GM12878 (cell line): ENCODE results near the gene S100A6. TPM values are rescaled to one million over a fixed set of nuclear protein-coding genes. Genes with fewer than 3 reads are reported as not detected.

Experiments
- ATAC-seq: fragments of 200-7000 bp; cut with Tn5 transposase; 3 replicates; pipeline ENCODE4 v1.9.1; 2020; ENCODE audit warnings: mild to moderate bottlenecking, moderate library complexity
- BruUV-seq: library from RNA; stranded (reverse); fragments of 400-500 nt; replicated peaks from 2 replicates; lab custom pipeline; 2021; lab: Mats Ljungman, UMichigan
- CTCF ChIA-PET: fragments of 300-600 bp; sonication (Branson Sonifier 250); formaldehyde crosslinking; extraction: SDS; loops from one replicate; lab custom pipeline; 2021; ENCODE audit warnings: inconsistent platforms; lab: Yijun Ruan, JAX
- POLR2A ChIA-PET: fragments of 350-600 bp; formaldehyde crosslinking; extraction: SDS; loops from one replicate; lab custom pipeline; 2021; ENCODE audit warnings: inconsistent platforms; lab: Charles Lee
- RAD21 ChIA-PET: fragments of 300-600 bp; sonication (Branson Sonifier 250); formaldehyde crosslinking; loops from one replicate; lab custom pipeline; 2023; ENCODE audit warnings: antibody characterized with exemption; ENCODE audit not compliant: unreplicated experiment; lab: Charles Lee
- SMC1A ChIA-PET: fragments of 300-600 bp; sonication (Branson Sonifier 250); formaldehyde crosslinking; loops from one replicate; lab custom pipeline; 2023; ENCODE audit not compliant: unreplicated experiment, uncharacterized antibody; lab: Charles Lee
- DNase-seq: peaks from one replicate; pipeline ENCODE4 v3.0.0-alpha.2; 2011; ENCODE audit warnings: low read depth, low spot score
- FAIRE-seq: peaks from 3 replicates; lab custom pipeline; 2011; peaks lifted over from hg19 to GRCh38; lab: Jason Lieb, UNC
- H2AFZ ChIP-seq: 2 replicates; pipeline ENCODE4 v1.6.0; 2011; ENCODE audit warnings: low read depth, low read length, control low read depth; ENCODE audit not compliant: control insufficient read depth
- H3K27ac ChIP-seq: 2 replicates; pipeline ENCODE4 v1.5.1; 2011; ENCODE audit warnings: control low read depth; ENCODE audit not compliant: control insufficient read depth, insufficient read depth
- H3K27me3 ChIP-seq, 2 experiments: replicated peaks in 1 of 2; 2 replicates each; pipeline versions ENCODE4 v1.6.0 to v1.6.1; 2011; ENCODE audit warnings: low read length in 1 of 2; ENCODE audit not compliant: control insufficient read depth in 2 of 2, insufficient read depth in 2 of 2
- H3K36me3 ChIP-seq, 2 experiments: 2 replicates each; pipeline ENCODE4 v1.5.1; 2011; ENCODE audit warnings: low read length in 1 of 2; ENCODE audit not compliant: control insufficient read depth in 2 of 2, insufficient read depth in 2 of 2
- H3K4me1 ChIP-seq: 2 replicates; pipeline ENCODE4 v1.6.1; 2011; ENCODE audit warnings: mild to moderate bottlenecking, low read length, moderate library complexity, mixed read lengths; ENCODE audit not compliant: control insufficient read depth, insufficient read depth
- H3K4me2 ChIP-seq: 2 replicates; pipeline ENCODE4 v1.6.0; 2011; ENCODE audit warnings: control low read depth; ENCODE audit not compliant: control insufficient read depth, insufficient read depth
- H3K4me3 ChIP-seq: fragments of 200-600 bp; sonication (generic); 2 replicates; pipeline ENCODE4 v1.5.1; 2016
- H3K79me2 ChIP-seq: 2 replicates; pipeline ENCODE4 v1.6.0; 2011; ENCODE audit warnings: low read length; ENCODE audit not compliant: control insufficient read depth, insufficient read depth
- H3K9ac ChIP-seq: 2 replicates; pipeline ENCODE4 v1.8.0; 2011; ENCODE audit warnings: low read length, control low read depth, mixed read lengths; ENCODE audit not compliant: control insufficient read depth, insufficient read depth
- H3K9me3 ChIP-seq: replicated peaks from 3 replicates; pipeline ENCODE4 v1.5.1; 2011; ENCODE audit warnings: mild to moderate bottlenecking, low read length; ENCODE audit not compliant: control insufficient read depth, insufficient read depth
- H4K20me1 ChIP-seq: 2 replicates; pipeline ENCODE4 v1.6.0; 2011; ENCODE audit not compliant: control insufficient read depth, insufficient read depth
- ATF7 ChIP-seq: fragments of 450-650 bp; IDR thresholded peaks from 2 replicates; pipeline ENCODE4 v1.6.1; 2016; ENCODE audit warnings: low read depth, mild to moderate bottlenecking
- BHLHE40 ChIP-seq, 2 experiments: fragments of 450-650 bp in 1 of 2; IDR thresholded peaks; 2 replicates each; pipeline ENCODE4 v1.6.1; 2011 to 2017; ENCODE audit warnings: low read depth in 2 of 2, borderline replicate concordance in 1 of 2, improper control_type of control experiment in 1 of 2, low read length in 1 of 2, mild to moderate bottlenecking in 1 of 2
- DPF2 ChIP-seq: fragments of 450-650 bp; IDR thresholded peaks from 2 replicates; pipeline ENCODE4 v1.6.1; 2017; ENCODE audit warnings: mild to moderate bottlenecking
- EZH2 ChIP-seq: IDR thresholded peaks from 2 replicates; pipeline ENCODE4 v1.6.1; 2012; ENCODE audit warnings: low read depth, mild to moderate bottlenecking, control low read depth, inconsistent platforms, low read length, borderline replicate concordance; ENCODE audit not compliant: control insufficient read depth
- FOXK2 ChIP-seq: fragments of 450-650 bp; IDR thresholded peaks from 2 replicates; pipeline ENCODE4 v1.6.1; 2017; ENCODE audit warnings: mild to moderate bottlenecking, moderate library complexity
- HDGF ChIP-seq: fragments of 450-650 bp; IDR thresholded peaks from 2 replicates; pipeline ENCODE4 v1.6.1; 2016; ENCODE audit warnings: antibody characterized with exemption
- IKZF2 ChIP-seq, 2 experiments: fragments of 450-650 bp; IDR thresholded peaks; 2 replicates each; pipeline ENCODE4 v1.6.1; 2017; ENCODE audit warnings: mild to moderate bottlenecking in 2 of 2, moderate library complexity in 2 of 2
- MEF2B ChIP-seq: fragments of 450-650 bp; IDR thresholded peaks from 2 replicates; pipeline ENCODE4 v1.6.1; 2018; ENCODE audit warnings: mild to moderate bottlenecking, moderate library complexity; ENCODE audit not compliant: partially characterized antibody, poor library complexity, severe bottlenecking
- MTA2 ChIP-seq: fragments of 450-650 bp; IDR thresholded peaks from 2 replicates; pipeline ENCODE4 v1.6.1; 2016; ENCODE audit warnings: low read depth, mild to moderate bottlenecking, moderate library complexity
- NBN ChIP-seq: fragments of 450-650 bp; IDR thresholded peaks from 2 replicates; pipeline ENCODE4 v1.6.1; 2016
- NR2C2 ChIP-seq: IDR thresholded peaks from 2 replicates; pipeline ENCODE4 v1.6.1; 2011; ENCODE audit warnings: borderline replicate concordance, low read depth; ENCODE audit not compliant: control insufficient read depth, insufficient read length
- PKNOX1 ChIP-seq: fragments of 450-650 bp; IDR thresholded peaks from 2 replicates; pipeline ENCODE4 v1.6.1; 2016; ENCODE audit warnings: mild to moderate bottlenecking
- RAD21 ChIP-seq: IDR thresholded peaks from 2 replicates; pipeline ENCODE4 v1.6.1; 2011; ENCODE audit warnings: mild to moderate bottlenecking, low read depth, low read length, moderate library complexity; ENCODE audit not compliant: insufficient read depth
- SMARCA5 ChIP-seq: fragments of 450-650 bp; IDR thresholded peaks from 2 replicates; pipeline ENCODE4 v1.6.1; 2017; ENCODE audit warnings: mild to moderate bottlenecking
- YY1 ChIP-seq: IDR thresholded peaks from 2 replicates; pipeline ENCODE4 v1.6.1; 2011; ENCODE audit warnings: low read depth, mild to moderate bottlenecking, low read length
- WGBS: methylation state at CpG from one replicate; pipeline ENCODE4 v1.1.6; 2016; ENCODE audit warnings: low lambda C conversion rate; ENCODE audit not compliant: insufficient replicate concordance, insufficient coverage; ENCODE audit errors: missing lambda C conversion rate; 5-methylcytosine and 5-hydroxymethylcytosine counted together
- in situ Hi-C: fragments of 300-500 bp; cut with MboI; formaldehyde crosslinking; loops from 9 replicates; pipeline ENCODE4 v1.14.3; 2018; ENCODE audit warnings: mixed read lengths
- intact Hi-C: fragments of 100-400 bp; cut with micrococcal nuclease; formaldehyde crosslinking; loops from one replicate; pipeline ENCODE4 v1.14.2; 2022; ENCODE audit not compliant: unreplicated experiment
- polyA plus RNA-seq, 11 experiments: library from polyadenylated mRNA; depleted of rRNA in 4 of 11; unstranded in 6 of 11; stranded (reverse) in 5 of 11; fragments of >200 nt; fragmentation: Nextera tagmentation in 4 of 11; fragmentation: Illumina TruSeq in 1 of 11; extraction: Ambion mirVana in 4 of 11; extraction: Trizol in 1 of 11; gene quantifications; 1 replicate in 1 of 11; 2 replicates in 10 of 11; pipeline versions ENCODE4 v1.2.1 to v1.2.3, GENCODE V29; 2011 to 2016; ENCODE audit warnings: inconsistent platforms in 2 of 11, missing spikeins in 2 of 11, low read depth in 1 of 11
- total RNA-seq, 4 experiments: library from RNA; depleted of rRNA in 3 of 4; stranded (reverse); fragments of >200 nt in 3 of 4; fragmentation: Illumina TruSeq in 1 of 4; extraction: Trizol in 1 of 4; gene quantifications; 2 replicates each; pipeline versions ENCODE4 v1.2.1 to v1.2.3, GENCODE V29; 2013 to 2021

S100A6 gene
- total and polyA plus RNA-seq, 10 of the 15 experiments (the other 5 are each of a cell fraction or from before 2014, with no cell fraction given): 7.2 to 121 (median 45.7) TPM

- no peak overlapping the region for H3K9ac ChIP-seq
- H3K4me3 ChIP-seq: no peak overlapping the region
- RAD21 ChIA-PET: interaction anchor here (0.6 to 3.7 kb wide), 10 partner anchors 11 to 384 kb away, joined by 3 to 94 read pairs (median 4); partner anchors contain the start of genes PGLYRP4, S100A4 and S100A9
- in situ Hi-C loops: loop anchor here (5.0 kb wide), 1 partner anchor 143 kb away; no protein-coding TSS in a partner anchor
- no peak for DNase-seq
- no peak overlapping the region for H3K27ac ChIP-seq
- WGBS: 26% methylated on average over 6 of the region's 6 CpGs
- BruUV-seq: no TSS peak
- H3K9me3 ChIP-seq: no peaks in the 10 kb centered on the region
- peak; percentile 34 for ATAC-seq
- FAIRE-seq: no peak
- POLR2A ChIA-PET: no interaction called here
- CTCF ChIA-PET: interaction anchor here (0.5 to 8.0 kb wide), 44 partner anchors 8 to 307 kb away, joined by 3 to 326 read pairs (median 5); partner anchors contain the start of genes PGLYRP3, PGLYRP4, S100A5 and S100A8
- intact Hi-C loops: loop anchor here (1.0 to 5.0 kb wide), 2 partner anchors 93 to 143 kb away; no protein-coding TSS in a partner anchor
- 0 out of 4 replicates have a peak, but pooled peaks of 1 of the 2 experiments have one; percentile 4 for TF ChIP-seq BHLHE40 (IDR thresholded peaks at IDR 0.05; ENCODE audit: borderline replicate concordance in 1 of 2, low read depth in 2 of 2, low read length in 1 of 2)
- no peak for TF ChIP-seq NBN
- H4K20me1 ChIP-seq: no peaks in the 10 kb centered on the region
- SMC1A ChIA-PET: interaction anchor here (0.8 to 7.1 kb wide), 8 partner anchors 37 to 159 kb away, joined by 3 to 106 read pairs (median 5); partner anchors contain the start of gene S100A9
- no peaks in the 10 kb centered on the region for H3K79me2 ChIP-seq
- H3K4me1 ChIP-seq: peaks cover 3% of the 10 kb centered on the region; the same call in 1 of the 2 replicates
- no peak overlapping the region for H3K4me2 ChIP-seq
- no peaks in the 10 kb centered on the region for H3K36me3 ChIP-seq
- no peak overlapping the region for H2AFZ ChIP-seq
- no peaks in the 10 kb centered on the region; a peak in 2 of 4 replicates for H3K27me3 ChIP-seq
Measured at GRCh38 chr1:153495536-153495935, 40.3 kb downstream of the S100A6 start.

GRCh38 chr1:153494976-153495535 is 40.7 kb downstream of the S100A6 start:
- under 1% methylated on average over 6 of the region's 6 CpGs for WGBS
- ChIA-PET SMC1A (interaction anchor here (0.7 to 7.1 kb wide), 11 partner anchors 37 to 158 kb away, joined by 3 to 106 read pairs (median 4); partner anchors contain the start of gene S100A9), RAD21 (interaction anchor here (0.6 to 3.7 kb wide), 11 partner anchors 11 to 384 kb away, joined by 3 to 94 read pairs (median 4); partner anchors contain the start of genes PGLYRP4, S100A4 and S100A9), CTCF (interaction anchor here (0.5 to 8.0 kb wide), 55 partner anchors 9 to 352 kb away, joined by 3 to 326 read pairs (median 4); partner anchors contain the start of genes PGLYRP3, PGLYRP4, S100A12 and S100A5), POLR2A (no interaction called here)
- H3K9me3 ChIP-seq: no peaks in the 10 kb centered on the region
- H4K20me1 ChIP-seq: no peaks in the 10 kb centered on the region
- no peaks in the 10 kb centered on the region for H3K79me2 ChIP-seq
- DNase-seq (no peak), ATAC-seq (peak; percentile 89), FAIRE-seq (peak; percentile 94)
- no peak overlapping the region for H3K27ac ChIP-seq
- no peaks in the 10 kb centered on the region for H3K36me3 ChIP-seq
- H3K4me3 ChIP-seq: no peak overlapping the region
- no peak overlapping the region for H3K9ac ChIP-seq
- peaks cover 3% of the 10 kb centered on the region; the same call in 1 of the 2 replicates for H3K4me1 ChIP-seq
- no peaks in the 10 kb centered on the region; a peak in 2 of 4 replicates for H3K27me3 ChIP-seq
- H2AFZ ChIP-seq: no peak overlapping the region
- intact Hi-C loops: loop anchor here (1.0 to 5.0 kb wide), 2 partner anchors 93 to 143 kb away; no protein-coding TSS in a partner anchor
- H3K4me2 ChIP-seq: no peak overlapping the region
- in situ Hi-C loops: loop anchor here (5.0 kb wide), 1 partner anchor 143 kb away; no protein-coding TSS in a partner anchor
- BruUV-seq: no TSS peak
- TF ChIP-seq MTA2 (peak; percentile 31; the same call in 1 of the 2 replicates), IKZF2 (IDR thresholded peaks at IDR 0.05) (0 out of 4 replicates have a peak, but pooled peaks of 1 of the 2 experiments have one; percentile 18), DPF2 (peak; percentile 34; the same call in 1 of the 2 replicates), YY1 (0 out of 2 replicates have a peak, but pooled peaks have one; percentile 24), EZH2 (no peak), FOXK2 (no peak; the same call in 1 of the 2 replicates), HDGF (no peak), MEF2B (peak; percentile 81), PKNOX1 (no peak), RAD21 (peak; percentile 87), SMARCA5 (0 out of 2 replicates have a peak, but pooled peaks have one; percentile 23), NR2C2 (no peak), ATF7 (peak; percentile 75)
